Upper lobe of right lung (tissue), 1 donor: ENCODE results near the gene TTF2. TPM values are rescaled to one million over a fixed set of nuclear protein-coding genes. Genes with fewer than 3 reads are reported as not detected.
"Not testable (repeated sequence)": the region's sequence is repeated elsewhere in the genome, so short reads cannot be mapped to it uniquely, and the experiment has no call there.

Experiments
- ATAC-seq: fragments of 200-7000 bp; cut with Tn5 transposase; one replicate; pipeline ENCODE4 v1.9.1; 2020; ENCODE audit warnings: mild to moderate bottlenecking, moderate library complexity
- DNase-seq: peaks from one replicate; pipeline ENCODE4 v3.0.0-alpha.2; 2020
- H3K27ac ChIP-seq: fragments of 200-600 bp; one replicate; pipeline ENCODE4 v1.8.0; 2022
- H3K27me3 ChIP-seq: fragments of 200-600 bp; one replicate; pipeline ENCODE4 v1.8.0; 2022; ENCODE audit warnings: mild to moderate bottlenecking
- H3K36me3 ChIP-seq: fragments of 200-600 bp; one replicate; pipeline ENCODE4 v1.8.0; 2022
- H3K4me1 ChIP-seq: fragments of 200-600 bp; one replicate; pipeline ENCODE4 v1.8.0; 2022
- H3K4me3 ChIP-seq: fragments of 200-600 bp; one replicate; pipeline ENCODE4 v1.8.0; 2022; ENCODE audit warnings: mild to moderate bottlenecking
- H3K9me3 ChIP-seq: fragments of 200-600 bp; one replicate; pipeline ENCODE4 v1.8.0; 2022
- intact Hi-C: fragments of 100-400 bp; cut with DNase I; formaldehyde crosslinking; loops from one replicate; pipeline ENCODE4 v1.11.0; 2022
- total RNA-seq: library from RNA; stranded (reverse); fragmentation: NEBNext Ultra II Directional; extraction: Animal tissue kit (Norgen Biotek cat#: 25700); gene quantifications from one replicate; pipeline ENCODE4 v1.2.1, GENCODE V29; 2021
- TF ChIP-seq, protein P1 (sequence below): fragments of 200-600 bp; IDR thresholded peaks from one replicate; pipeline ENCODE4 v1.8.0; 2022; ENCODE audit warnings: antibody characterized with exemption
- donor health status: DM: no; HTN: yes; CAD: no; lungs with severe emphysema.

The TTF2 gene
- total RNA-seq, 1 donor from 2014 or later = 14.8 TPM

DNA sequence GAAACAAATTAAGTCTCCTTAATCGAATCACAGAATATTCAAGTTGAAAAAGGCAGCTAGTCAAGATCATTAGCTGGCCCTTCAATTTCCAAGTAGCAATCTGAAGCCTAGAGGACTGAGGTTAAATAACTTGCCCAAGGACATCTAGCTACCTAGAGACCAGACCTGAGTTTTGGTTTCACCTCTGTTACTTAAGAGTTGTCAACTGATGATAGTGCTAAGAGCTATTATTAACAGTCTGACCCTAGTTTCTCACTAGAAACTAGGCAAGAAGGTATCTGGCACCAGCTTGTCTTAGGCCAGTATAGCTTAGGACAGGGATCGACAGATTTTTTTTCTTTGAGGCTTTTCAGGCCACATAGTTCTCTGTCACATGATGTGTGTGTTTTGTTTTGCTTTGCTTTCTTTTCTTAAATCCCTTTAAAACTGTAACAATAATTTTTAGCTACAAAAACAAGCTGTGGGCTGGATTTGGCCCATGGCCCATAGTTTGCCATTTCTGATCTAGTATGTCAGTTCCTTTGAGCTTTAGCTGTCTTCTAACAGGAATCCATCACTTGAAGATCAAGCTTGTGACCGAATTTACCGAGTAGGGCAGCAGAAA lies 38.3 kb downstream of the TTF2 start:
- intact Hi-C loops = no loop called here
- no peak for DNase-seq
- Histone ChIP-seq H3K36me3 (peaks cover 13% of the 10 kb centered on the region), H3K9me3 (no peaks in the 10 kb centered on the region), H3K4me1 (no peaks in the 10 kb centered on the region), H3K4me3 (no peak overlapping the region), H3K27ac (no peak overlapping the region), H3K27me3 (no peaks in the 10 kb centered on the region)
- no peak for ATAC-seq
- TF ChIP-seq, protein P1, sequence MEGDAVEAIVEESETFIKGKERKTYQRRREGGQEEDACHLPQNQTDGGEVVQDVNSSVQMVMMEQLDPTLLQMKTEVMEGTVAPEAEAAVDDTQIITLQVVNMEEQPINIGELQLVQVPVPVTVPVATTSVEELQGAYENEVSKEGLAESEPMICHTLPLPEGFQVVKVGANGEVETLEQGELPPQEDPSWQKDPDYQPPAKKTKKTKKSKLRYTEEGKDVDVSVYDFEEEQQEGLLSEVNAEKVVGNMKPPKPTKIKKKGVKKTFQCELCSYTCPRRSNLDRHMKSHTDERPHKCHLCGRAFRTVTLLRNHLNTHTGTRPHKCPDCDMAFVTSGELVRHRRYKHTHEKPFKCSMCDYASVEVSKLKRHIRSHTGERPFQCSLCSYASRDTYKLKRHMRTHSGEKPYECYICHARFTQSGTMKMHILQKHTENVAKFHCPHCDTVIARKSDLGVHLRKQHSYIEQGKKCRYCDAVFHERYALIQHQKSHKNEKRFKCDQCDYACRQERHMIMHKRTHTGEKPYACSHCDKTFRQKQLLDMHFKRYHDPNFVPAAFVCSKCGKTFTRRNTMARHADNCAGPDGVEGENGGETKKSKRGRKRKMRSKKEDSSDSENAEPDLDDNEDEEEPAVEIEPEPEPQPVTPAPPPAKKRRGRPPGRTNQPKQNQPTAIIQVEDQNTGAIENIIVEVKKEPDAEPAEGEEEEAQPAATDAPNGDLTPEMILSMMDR = no peak

DNA sequence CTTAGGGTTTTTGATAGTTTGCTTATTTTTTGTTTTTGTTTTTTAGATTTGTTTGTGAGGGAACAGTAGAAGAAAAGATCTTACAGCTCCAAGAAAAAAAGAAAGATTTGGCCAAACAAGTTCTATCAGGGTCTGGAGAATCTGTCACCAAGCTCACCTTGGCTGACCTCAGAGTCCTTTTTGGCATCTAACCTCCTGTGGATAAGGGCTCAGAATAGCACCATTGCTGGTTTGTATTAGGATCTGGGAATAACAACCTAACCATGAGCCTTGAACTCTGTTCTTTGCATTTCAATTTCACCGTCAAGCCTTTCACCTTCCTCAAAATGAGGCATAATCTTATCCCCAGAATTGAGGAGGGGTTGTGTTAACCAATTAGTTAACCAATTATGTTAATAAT lies 41.2 kb downstream of the TTF2 start:
- no peak for ATAC-seq
- no peaks in the 10 kb centered on the region for H3K9me3 ChIP-seq
- TF ChIP-seq, protein P1 = no peak

DNA sequence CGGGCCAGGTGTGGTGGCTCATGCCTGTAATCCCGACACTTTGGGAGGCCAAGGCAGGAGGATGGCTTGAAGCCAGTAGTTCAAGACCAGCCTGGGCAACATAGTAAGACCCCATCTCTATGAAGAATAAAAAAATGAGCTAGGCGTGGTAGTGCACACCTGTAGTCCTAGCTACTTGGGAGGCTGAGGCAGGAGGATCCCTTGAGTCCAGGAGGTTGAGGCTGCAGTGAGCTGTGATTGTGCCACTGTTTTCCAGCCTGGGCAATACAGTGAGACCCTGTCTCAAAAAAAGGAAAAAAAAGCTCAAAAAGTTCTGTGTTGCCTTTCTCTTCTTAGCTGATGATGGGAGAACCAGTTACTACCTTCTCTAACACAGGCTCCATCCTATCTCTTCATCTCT lies 41.7 kb downstream of the TTF2 start:
- ATAC-seq, H3K27ac ChIP-seq: not testable (repeated sequence)
- H3K36me3 ChIP-seq = peaks cover 13% of the 10 kb centered on the region

More for the DNA sequence above, 41.2 kb downstream of the TTF2 start:
- Histone ChIP-seq H3K4me3 (no peak overlapping the region), H3K27ac (no peak overlapping the region), H3K4me1 (no peaks in the 10 kb centered on the region), H3K36me3 (peaks cover 13% of the 10 kb centered on the region), H3K27me3 (no peaks in the 10 kb centered on the region)
- intact Hi-C loops = no loop called here
- DNase-seq = no peak

DNA sequence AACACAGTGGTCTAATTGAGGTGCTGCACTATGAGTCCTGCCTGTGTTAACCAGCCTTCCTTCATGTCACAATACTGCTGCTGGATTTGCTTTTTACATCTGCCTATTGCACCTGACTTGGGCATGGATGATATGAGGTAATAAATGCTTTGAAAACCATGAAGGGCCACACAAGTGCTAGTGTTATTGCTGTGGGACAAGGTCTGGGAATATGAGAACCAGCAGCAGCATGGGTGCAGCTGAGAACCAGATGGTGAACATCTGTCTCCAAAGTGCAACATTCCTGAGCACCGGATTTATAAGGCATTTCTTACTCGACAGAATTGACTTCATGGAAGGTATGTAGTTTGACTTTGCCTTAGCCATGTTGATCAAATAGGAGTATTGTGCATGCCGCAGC lies 44.9 kb downstream of the TTF2 start:
- intact Hi-C loops = no loop called here
- H3K27me3 ChIP-seq = no peaks in the 10 kb centered on the region

More for the DNA sequence above, 41.7 kb downstream of the TTF2 start:
- H3K27me3 ChIP-seq, H3K9me3 ChIP-seq, DNase-seq, intact Hi-C loops, H3K4me1 ChIP-seq, H3K4me3 ChIP-seq: not testable (repeated sequence)

DNA sequence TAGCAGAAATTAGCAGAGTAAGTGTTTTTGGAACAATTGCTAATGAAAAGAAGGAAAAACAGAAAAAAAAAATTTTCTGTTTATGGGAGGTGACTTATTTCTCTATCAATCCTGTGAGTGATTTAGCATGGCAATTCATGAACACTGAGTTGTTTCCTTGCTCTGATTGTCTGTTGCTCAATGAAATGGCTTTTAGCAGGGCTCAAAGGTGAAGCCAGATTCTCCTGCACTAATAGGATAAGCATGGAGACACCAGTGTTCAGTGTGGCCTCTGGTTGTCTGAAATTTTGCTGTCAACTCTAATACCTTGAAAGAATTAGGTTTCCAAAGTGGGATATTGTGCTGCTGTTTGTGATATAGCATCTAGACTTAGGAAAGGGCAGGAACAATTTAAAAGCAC lies 45.6 kb downstream of the TTF2 start:
- H3K4me1 ChIP-seq = no peaks in the 10 kb centered on the region
- ATAC-seq (no peak), DNase-seq (no peak)
- TF ChIP-seq, protein P1 = no peak
- no peak overlapping the region for H3K4me3 ChIP-seq
- intact Hi-C loops = no loop called here
- H3K9me3 ChIP-seq = no peaks in the 10 kb centered on the region
- peaks cover 6% of the 10 kb centered on the region for H3K36me3 ChIP-seq
- H3K27me3 ChIP-seq = no peaks in the 10 kb centered on the region
- no peak overlapping the region for H3K27ac ChIP-seq

More for the DNA sequence above, 44.9 kb downstream of the TTF2 start:
- Histone ChIP-seq H3K4me1 (no peaks in the 10 kb centered on the region), H3K4me3 (no peak overlapping the region), H3K9me3 (no peaks in the 10 kb centered on the region), H3K36me3 (peaks cover 6% of the 10 kb centered on the region), H3K27ac (no peak overlapping the region)
- TF ChIP-seq, protein P1 = no peak
- no peak for DNase-seq
- ATAC-seq = no peak

DNA sequence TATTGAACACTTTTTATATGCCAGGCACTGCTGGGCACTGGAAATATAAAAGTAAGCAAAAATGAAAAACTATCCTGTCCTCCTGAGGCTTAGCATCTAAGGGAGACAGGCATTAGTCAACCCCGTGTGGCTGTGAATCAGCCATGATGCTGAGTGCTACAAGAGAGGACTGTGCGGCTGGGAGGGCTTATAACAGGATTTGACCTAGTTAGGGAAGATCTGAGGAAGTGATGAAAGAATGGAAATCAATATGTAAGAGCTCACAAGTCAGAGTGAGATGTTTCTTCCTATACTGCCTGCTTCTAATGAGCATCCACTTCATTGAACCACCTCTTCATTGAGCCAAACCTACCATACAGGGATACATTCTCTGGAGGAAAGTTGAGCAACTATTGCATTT lies 46.4 kb downstream of the TTF2 start:
- H3K36me3 ChIP-seq = peaks cover 6% of the 10 kb centered on the region

More for the DNA sequence above, 46.4 kb downstream of the TTF2 start:
- Histone ChIP-seq H3K27ac (no peak overlapping the region), H3K9me3 (no peaks in the 10 kb centered on the region), H3K4me1 (no peaks in the 10 kb centered on the region), H3K27me3 (no peaks in the 10 kb centered on the region), H3K4me3 (no peak overlapping the region)
- TF ChIP-seq, protein P1 = no peak
- DNase-seq = no peak
- intact Hi-C loops = no loop called here
- no peak for ATAC-seq
